Tibial nerve (tissue), 4 donors: ENCODE measurements around the gene ACTA1.

Source experiments
- EP300 ChIP-seq, 2 donors: sonication (generic); formaldehyde crosslinking; IDR thresholded peaks; one replicate each; pipeline ENCODE4 v1.6.1; 2017; ENCODE audit warnings: antibody characterized with exemption in 2 of 2, mild to moderate bottlenecking in 1 of 2
- TF ChIP-seq, protein P1 (sequence below), 5 experiments: fragments of 200-600 bp in 3 of 5; fragments of 450-650 bp in 2 of 5; sonication (generic) in 3 of 5; IDR thresholded peaks; one replicate each; pipeline ENCODE4 v1.5.1; 2016 to 2019; ENCODE audit warnings: antibody characterized with exemption in 5 of 5, mild to moderate bottlenecking in 3 of 5, moderate library complexity in 2 of 5

DNA sequence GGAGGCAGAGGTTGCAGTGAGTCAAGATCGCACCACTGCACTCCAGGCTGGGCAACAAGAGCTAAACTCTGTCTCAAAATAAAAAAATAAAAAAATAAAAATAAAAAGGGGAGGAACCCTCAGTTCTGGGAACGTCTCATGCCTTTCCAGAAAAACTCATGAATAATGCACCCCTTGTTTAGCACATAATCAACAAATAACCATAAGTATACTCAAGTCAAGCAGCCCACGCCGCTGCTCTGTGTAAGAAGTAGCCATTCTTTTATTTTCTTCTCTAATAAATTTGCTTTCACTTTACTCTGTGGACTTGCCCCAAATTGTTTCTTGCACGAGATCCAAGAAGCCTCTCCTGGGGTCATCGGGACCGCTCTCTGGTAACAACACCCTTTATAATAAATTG is 14.5 kb upstream of the ACTA1 start:
- TF ChIP-seq EP300 (IDR thresholded peaks at IDR 0.05), result peak in 1 of 2 donors; percentile 57
- TF ChIP-seq, protein P1, sequence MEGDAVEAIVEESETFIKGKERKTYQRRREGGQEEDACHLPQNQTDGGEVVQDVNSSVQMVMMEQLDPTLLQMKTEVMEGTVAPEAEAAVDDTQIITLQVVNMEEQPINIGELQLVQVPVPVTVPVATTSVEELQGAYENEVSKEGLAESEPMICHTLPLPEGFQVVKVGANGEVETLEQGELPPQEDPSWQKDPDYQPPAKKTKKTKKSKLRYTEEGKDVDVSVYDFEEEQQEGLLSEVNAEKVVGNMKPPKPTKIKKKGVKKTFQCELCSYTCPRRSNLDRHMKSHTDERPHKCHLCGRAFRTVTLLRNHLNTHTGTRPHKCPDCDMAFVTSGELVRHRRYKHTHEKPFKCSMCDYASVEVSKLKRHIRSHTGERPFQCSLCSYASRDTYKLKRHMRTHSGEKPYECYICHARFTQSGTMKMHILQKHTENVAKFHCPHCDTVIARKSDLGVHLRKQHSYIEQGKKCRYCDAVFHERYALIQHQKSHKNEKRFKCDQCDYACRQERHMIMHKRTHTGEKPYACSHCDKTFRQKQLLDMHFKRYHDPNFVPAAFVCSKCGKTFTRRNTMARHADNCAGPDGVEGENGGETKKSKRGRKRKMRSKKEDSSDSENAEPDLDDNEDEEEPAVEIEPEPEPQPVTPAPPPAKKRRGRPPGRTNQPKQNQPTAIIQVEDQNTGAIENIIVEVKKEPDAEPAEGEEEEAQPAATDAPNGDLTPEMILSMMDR (IDR thresholded peaks at IDR 0.05), result no peak
